Stimulated activated CD4-positive, alpha-beta T cell treated with anti-CD3 and anti-CD28 coated beads, Interleukin-12 subunit alpha, Interleukin-12 subunit beta, amount 100 ng/mL, for 48 hours (primary cell): ENCODE measurements around the gene DIP2C.
"Not testable (repeated sequence)": the region's sequence is repeated elsewhere in the genome, so short reads cannot be mapped to it uniquely, and the experiment has no call there.

Source experiments
- DNase-seq, 3 donors: peaks; one replicate each; pipeline ENCODE4 v3.0.0-alpha.2; 2020; ENCODE audit warnings: low read depth in 2 of 3, low spot score in 1 of 3

Gene DIP2C

DNA sequence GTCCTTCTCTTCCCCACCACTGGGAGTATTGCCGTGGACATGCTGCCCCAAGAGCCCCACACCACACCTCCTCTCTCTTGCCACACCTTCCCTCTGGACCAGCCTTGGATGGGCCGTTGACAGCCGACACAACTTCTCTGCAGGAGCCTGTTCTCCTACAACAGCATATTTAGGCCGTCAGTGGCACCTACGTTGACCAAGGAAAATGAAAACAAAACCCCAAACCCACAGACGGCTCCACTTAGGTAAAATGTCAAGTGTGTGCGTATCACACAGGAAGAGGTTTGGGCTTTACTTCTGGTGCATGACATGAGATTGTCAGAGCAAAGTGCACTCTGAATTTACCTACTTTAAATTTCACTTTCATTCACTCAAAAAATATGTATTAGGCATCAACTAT, 307.7 kb downstream of the DIP2C start:
- no peak for DNase-seq

DNA sequence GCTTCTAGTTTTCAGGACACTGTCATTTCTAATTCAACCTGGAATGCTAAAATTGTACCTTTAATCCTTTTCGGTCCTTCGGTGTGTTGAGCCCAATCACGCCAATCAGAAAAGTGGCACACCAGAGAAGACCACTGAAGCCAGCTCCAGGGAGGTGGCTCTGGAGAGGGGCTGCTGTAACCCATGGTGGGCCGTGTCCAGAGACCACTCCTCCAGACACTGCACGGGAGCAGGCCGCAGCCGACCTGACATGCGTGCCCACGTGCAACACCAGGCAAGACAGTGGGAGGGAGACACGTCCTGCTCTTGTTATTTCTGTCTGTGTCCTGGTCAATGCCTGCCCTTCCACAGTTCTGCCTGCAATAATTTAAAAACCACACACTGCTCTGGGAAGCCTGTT, 308.1 kb downstream of the DIP2C start:
- no peak for DNase-seq

DNA sequence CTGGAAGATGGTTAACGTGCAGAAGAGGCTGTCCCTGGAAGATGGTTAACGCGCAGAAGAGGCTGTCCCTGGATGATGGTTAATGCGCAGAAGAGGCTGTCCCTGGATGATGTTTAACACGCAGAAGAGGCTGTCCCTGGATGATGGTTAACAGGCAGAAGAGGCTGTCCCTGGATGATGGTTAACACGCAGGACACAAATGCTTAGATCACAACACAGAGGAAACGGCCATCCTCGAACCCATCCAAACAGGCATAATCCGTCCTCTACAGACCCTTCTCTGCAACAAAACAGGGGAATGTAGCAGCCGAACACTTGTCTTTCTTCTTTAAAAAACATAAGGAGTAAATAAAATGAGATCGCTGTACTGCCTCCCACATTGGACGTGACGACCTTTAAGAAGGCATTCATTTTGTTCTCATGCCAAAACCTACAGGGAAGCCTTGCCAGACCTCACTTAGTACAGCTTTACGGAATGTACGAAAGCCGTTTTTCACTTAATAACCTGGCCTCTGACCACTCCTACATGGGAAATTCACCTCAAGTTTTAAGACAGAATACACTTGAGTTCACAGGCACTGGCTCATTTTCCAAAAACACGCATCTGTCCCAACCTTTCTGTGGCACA, 309.0 kb downstream of the DIP2C start:
- no peak for DNase-seq

DNA sequence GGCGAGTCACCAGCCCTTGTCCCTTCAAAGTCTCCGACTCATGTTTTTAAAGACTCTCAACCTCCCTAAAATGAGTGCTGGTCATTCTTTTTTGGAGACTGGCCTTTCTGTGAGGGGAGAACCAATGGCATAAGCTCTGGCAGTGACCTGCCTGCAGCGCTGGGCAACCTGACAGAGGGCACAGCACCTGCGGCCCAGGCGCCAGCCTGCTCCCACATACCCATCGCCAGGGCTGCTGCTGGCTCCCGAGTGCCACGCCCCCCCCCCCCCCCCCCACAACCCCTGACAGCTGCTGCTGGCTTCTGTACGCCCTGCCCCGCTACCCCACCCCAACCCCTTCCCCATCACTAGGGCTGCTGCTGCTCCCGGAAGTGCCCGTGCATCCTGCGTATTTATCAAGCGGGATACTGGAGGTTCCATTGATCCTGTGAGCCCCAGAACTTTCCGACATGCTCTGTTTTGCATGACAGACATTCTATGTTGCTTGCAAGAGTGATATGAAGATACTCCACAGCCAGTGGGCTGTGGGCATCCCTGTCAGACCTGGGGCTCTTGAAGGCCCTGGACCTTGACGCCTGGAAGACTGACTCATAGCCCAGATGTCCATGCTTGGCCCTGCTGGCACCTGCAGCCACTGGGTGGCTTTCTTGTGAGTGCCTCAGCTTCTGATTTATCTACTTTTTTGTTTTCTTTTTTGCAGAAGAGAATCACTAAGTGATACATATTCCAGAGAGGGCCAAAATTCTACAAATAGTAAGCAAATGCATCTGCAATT, 310.4 kb downstream of the DIP2C start:
- no peak for DNase-seq

DNA sequence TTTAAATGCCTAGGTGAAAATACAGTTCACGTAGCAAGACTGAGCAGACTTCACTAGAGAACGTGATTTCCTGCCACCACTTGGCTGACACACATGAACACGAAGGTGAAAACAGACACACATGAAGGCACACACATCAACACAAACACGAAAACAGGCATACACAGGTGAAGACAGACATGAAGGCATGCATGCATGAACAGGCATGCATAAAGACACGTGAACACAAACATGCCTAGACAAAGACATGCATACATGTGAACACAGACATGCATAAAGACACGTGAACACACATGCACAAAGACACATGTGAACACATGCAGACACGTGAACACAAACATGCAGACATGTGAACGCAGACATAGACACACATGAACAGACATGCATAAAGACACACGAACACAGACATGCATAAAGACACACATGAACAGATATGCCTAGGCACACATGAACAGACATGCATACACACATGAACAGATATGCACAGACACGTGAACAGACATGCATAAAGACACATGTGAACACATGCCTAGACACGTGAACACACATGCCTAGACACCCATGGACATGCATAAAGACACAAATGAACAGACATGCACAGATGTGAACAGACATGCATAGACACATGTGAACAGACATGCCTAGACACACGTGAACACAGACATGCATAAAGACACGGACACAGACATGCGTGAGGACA, 311.1 kb downstream of the DIP2C start:
- DNase-seq, result no peak

DNA sequence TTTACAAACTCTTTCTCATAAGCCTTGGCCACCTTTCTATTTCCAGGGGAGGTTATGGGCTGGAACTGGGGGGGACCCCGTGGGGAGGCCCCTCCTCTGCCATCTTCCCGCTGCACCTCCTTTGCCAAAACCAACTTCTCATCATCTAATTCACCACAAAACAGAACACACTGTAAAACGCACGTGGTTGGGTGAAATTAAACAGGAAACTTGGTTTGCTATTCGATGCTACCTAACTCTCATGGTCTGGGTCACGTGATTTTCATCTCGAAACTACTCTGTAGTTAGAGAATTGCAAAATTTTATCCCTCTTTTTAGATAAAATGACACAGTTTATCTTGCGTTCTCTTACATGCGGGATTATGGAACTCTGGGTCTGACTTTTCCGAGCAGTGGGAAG, 312.2 kb downstream of the DIP2C start:
- DNase-seq, result no peak

DNA sequence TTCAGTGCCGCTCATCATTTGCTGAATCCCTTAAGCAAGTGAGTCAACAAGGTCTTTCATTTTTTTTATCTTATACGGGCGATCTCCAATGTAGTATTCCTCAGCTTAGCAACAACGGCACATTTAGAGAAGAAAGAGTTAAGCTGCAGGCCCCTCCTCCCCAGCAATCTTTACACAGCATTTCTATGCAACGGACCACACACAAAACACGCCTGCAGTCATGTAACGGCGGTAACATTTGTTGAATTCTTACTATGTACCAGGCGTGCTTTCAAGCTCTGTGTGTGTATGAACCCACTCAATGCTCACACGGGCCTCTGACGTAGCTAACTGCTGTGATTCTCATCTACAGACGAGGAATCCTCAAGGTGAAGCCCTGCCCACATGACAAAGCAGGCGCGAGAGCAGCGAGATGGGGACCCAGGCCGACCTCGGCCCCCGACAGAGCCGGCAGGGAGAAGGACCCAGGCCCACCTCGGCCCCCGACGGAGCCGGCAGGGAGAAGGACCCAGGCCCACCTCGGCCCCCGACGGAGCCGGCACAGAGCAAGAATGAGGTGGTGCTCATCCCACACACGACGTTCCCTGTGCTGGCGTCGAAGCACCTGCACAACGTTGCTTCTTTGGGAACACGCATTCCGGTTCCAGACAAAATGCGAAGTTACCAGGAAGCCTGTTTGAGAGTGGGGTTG, 313.5 kb downstream of the DIP2C start:
- no peak for DNase-seq

DNA sequence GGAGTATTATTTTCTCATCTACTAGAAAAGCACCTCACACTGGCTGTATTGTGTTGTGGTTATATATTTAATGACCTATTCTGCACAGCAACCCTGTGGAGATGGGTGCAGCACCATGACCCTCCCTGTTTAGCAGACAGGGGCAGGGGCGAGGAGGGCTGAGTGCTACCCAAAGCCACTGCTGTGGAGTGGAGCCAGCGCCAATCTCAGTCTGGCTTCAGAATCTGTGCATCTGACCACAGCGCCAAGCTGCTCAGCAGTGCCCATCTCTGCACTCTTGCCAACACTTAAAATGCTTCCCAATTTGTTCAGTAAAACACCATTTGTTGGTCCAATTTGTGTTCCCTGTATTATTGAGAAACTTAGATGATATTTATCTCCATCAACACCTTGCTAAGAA, 315.1 kb downstream of the DIP2C start:
- DNase-seq, result no peak

DNA sequence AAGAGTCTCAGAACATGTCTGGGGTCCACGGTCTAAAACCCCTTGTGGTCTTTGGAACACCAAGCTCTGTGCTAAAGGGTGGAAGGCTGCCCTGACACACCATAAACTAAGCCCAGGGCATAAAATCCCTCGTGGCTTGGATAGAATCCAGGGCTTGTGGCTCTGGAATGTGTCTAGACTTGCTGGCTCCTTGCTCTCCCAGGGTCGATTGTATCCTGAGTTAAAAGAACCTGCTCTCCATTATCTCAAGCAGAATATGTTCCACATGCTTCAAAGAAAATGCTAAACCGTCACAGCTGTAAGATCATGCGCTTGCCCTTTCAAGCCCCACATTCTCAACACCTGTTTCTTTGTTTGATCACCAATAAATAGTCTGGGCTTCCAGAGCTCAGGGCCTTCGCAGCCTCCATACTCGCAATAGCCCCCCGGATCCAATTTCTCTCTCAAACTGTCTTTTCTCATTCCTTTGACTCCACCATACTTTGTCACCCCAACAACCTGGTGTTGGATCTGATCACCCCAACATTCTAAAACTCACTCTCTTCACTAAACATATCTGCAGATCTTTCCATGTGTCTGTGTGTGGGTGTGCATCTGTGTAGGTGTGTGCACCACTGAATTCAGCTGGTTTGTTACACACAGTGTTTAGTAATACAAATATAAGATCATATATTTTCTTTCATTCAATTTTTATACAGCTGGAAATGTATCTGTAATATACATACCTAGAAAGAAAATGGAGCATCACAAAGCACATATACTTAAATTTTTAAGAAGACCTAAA, 315.8 kb downstream of the DIP2C start:
- no peak for DNase-seq

DNA sequence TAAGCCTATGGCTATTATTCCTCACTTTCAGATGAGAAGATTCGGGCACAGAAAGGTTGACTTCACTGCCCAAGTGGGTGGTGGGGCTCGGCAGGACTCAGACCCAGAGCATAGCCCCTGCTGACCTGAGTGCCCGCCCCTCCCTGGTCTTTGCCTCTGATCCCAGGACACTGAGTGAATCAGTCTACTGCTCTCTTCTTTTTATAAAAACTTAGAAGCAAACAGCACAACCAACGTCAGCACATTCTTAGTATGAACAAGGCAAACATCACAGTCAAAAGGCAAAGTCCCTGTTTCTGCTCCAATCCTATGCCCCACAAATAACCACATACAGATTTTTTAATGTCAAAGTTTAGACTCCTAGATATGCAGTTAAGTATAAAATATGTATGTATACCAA, 316.5 kb downstream of the DIP2C start:
- no peak for DNase-seq

DNA sequence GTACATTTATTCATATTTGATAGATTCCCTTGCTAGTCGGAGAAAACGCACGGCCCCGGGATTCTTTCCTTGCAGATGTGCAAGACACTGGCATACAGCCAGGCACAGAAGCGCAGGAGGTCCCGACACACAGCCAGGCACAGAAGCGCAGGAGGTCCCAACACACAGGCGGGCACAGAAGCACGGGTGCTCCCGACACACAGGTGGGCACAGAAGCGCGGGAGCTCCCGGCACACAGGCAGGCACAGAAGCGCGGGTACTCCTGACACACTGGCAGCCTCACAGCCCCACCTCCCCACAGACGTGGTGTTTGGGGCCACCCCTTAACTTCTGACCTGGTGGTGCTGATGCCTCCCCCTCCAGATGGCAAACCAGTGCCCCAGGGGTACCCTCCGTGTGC, 316.9 kb downstream of the DIP2C start:
- no peak for DNase-seq

DNA sequence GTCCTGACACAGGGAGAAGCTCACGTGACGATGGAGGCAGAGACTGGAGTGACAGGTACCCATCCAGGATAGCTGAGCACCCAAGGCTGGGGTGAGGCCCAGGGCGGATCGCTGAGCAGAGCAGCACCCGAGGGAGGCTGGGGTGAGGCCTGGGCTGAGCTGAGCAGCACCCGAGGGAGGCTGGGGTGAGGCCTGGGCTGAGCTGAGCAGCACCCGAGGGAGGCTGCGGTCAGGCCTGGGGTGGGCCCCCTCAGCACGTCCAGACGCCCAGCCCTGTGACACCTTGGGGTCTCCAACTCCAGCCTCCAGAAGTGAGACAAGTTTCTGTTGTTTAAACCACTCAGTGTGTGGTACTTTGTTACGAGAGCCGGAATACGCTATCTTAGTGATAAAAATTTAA, 318.0 kb downstream of the DIP2C start:
- DNase-seq, result no peak

DNA sequence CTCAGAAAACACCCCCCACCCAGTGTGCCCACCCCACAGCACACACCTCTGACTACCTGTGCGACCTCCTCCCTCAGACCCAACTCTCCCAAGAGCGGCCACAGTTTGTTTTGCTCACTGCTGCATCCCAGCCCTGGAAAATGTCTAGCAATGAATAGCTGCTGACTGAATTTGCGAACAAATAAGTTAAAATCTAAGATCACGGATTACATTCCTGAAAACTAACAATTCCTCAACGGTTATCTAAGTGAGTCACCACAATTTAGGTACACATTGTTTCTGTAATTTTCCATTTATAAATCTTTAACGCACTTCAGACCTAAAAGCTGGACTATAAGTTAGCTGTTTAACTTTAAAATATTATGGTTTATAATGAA, 319.0 kb downstream of the DIP2C start:
- DNase-seq, result no peak

DNA sequence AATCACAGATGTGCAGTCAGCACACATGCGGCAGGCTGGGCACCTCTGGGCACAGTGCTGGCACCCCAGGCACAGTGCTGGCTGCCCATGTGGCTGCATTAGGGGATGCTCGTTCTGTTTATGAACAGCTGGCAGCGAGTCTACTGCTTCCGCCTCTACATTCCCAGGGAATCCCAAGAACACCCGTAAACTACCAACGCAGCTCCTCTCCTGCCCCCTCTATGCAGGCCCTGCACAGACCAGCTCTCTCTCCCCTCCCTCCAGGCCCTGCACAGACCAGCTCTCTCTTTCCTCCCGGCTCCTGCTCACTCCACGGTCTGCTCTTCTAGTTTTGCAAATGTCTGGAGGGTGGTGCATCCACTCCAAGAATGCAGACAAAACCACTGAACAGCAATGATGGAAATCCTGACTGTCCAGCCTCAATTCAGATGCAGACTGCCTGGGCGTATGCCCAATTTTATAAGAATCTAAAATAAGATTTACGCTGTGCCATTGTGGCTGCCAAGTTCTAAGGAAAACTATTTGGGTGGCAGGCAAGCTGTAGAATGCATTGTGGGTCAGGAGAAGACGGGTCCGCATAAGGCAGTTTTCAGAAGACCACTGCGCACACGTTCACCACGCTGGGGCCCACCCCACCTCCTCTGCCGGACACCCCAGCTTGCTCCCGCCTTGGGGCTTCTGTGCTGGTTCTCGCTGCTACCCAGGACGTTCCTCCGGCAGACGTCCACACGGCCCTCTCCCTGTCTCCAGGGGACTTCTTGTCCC, 319.6 kb downstream of the DIP2C start:
- DNase-seq, result no peak

DNA sequence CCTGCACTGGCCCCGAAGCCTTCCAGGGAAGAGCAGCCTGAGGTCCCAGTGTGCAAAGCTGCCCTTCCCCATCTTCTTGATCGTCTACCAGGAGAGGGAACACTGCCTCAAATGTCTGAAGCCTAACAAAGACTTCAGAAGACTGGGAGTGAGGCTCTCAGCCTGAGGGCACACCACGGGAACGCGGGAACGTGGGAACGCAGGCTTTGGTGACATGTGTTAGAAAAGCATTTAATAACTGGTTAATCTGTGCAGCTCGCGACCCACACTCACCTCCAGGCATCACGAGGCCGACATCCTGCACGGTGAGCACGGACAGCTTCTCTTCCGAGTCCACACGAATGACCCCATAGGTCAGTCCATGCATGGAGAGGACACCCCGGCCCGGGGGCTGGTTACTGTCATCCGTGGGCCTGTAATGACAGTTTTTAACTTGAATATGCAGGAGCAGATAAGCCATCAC, 320.2 kb downstream of the DIP2C start:
- no peak for DNase-seq

DNA sequence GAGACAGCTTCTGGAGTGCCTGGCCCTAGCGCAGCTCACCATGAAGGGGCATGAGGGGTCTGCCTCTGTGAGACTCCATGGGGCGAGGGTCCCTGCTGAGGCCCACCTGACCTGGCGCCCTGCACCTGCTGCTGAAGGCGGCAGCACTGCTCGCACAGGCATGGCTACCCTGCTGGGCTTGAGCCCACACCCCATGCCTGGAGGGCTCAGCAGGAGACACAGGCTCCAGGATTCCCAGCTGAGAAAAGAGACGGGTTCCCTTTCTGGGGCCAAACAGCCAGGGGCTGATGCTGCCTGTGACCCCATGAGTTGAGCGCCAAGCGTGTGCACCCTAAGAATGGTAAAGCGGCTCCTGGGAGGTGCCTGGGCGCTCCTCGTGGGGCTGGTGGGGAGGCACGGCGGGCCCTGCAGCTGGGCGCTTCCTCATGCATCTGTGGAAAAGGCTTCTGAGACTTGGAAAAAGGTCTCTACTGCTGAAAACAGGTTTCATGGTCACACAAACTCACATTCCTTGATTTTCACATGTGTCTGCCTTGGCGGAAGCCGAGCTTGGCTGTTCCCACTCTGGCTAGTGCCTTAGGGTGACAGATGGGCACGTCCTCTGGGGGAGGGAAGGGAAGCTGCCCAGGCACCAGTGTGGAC, 320.8 kb downstream of the DIP2C start:
- no peak for DNase-seq

DNA sequence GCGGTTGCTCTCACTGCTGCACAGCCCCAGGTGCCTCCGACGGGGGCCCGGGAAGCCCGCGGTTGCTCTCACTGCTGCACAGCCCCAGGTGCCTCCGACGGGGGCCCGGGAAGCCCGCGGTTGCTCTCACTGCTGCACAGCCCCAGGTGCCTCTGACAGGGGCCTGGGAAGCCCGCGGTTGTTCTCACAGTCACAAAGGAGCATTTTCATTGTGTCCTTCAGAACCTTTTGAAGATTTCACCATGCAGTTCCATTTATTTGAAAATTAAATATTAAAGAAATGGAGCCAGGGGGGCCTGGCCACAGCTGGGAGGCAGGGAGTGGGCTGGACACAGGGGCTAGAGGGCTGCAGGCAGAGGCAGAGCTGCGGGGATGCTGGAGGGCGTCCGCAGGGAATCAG, 321.4 kb downstream of the DIP2C start:
- DNase-seq, result not testable (repeated sequence)

DNA sequence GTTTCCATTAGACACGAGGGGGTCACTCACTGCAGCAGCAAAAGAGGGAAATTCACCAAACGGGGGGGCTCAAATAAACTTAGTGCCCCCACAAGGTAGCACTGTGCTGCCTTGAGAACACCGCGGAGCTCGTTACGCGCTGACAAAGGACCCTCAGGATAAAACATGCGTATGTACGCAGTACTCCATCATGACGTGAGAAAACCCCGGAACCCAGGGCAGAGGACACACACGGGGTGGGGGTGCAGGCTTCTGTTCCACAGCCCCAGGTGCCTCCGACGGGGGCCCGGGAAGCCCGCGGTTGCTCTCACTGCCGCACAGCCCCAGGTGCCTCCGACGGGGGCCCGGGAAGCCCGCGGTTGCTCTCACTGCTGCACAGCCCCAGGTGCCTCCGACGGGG, 321.8 kb downstream of the DIP2C start:
- DNase-seq, result no peak

DNA sequence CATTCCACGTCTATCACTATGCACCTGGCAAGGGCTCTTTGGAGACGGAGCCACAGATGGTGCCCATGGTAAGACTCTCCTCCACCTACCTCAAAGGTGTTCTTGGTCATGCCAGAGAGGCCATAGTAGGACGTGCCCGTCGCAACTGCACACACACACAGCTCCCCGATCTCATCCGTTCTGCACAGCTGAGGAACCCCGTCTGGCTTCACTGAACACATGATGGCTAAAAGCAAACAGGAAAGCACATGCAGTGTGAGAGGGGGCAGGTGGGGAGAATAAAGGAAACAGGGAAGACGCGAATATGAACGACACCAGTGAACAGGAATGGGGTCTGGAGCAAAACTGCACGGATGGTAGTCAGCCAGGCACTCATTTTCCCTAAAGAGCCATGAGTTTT, 323.3 kb downstream of the DIP2C start:
- DNase-seq, result no peak

DNA sequence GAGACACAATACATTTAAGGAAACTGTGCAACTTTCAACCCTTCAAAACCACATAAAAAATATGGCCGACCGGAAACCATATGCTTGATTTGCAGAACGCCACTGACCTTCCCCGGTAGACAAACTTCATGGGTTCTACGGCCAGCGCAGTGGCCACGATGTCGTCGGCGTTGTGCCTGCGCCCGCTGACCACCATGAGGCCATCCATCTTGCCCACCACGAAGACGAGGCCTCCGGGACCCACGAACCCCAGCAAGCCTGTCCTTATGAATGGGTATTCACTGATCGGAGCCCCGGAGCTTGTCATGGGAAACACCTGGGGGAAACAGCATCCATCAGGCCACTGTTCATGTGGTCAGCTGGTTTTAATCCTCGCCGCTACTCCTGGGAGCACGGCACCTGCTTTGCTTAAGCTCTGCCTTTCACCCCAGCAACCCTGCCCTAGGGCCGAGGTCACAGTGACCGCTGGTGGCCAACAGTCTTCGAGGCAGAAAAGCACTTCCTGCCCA, 325.1 kb downstream of the DIP2C start:
- DNase-seq, result no peak
